HCT116 (cell line): Measurements from ENCODE around the gene SERPING1.
A peak's percentile ranks its signal among the peaks of the same experiment; 100 is the strongest.

Experiments
- EZH2 ChIP-seq: fragments of 200-600 bp; sonication (generic); IDR thresholded peaks from 2 replicates; pipeline ENCODE4 v1.6.1; 2017; ENCODE audit warnings: antibody characterized with exemption, mixed run types
- FOSL1 ChIP-seq: IDR thresholded peaks from 2 replicates; pipeline ENCODE4 v1.6.1; 2012; ENCODE audit warnings: low read depth
- JUND ChIP-seq: IDR thresholded peaks from 2 replicates; pipeline ENCODE4 v1.6.1; 2012
- POLR2A ChIP-seq: IDR thresholded peaks from 2 replicates; pipeline ENCODE4 v1.7.0; 2011; ENCODE audit warnings: borderline replicate concordance; ENCODE audit not compliant: insufficient read depth, insufficient read length; ENCODE audit errors: extremely low read depth
- RAD21 ChIP-seq: IDR thresholded peaks from 2 replicates; pipeline ENCODE4 v1.6.1; 2012; ENCODE audit warnings: low read depth, mild to moderate bottlenecking
- ZNF274 ChIP-seq: fragments of 200-500 bp; sonication (Bioruptor generic); IDR thresholded peaks from 2 replicates; pipeline ENCODE4 v1.6.1; 2014; ENCODE audit warnings: mild to moderate bottlenecking, low read depth, low read length, inconsistent platforms
- TF ChIP-seq, protein P1 (sequence below), 3 experiments: fragments of 200-600 bp in 1 of 3; sonication (generic) in 1 of 3; IDR thresholded peaks in 2 of 3; conservative IDR thresholded peaks in 1 of 3; 2 replicates each; pipeline ENCODE4 v1.5.1; 2012 to 2017; ENCODE audit warnings: low read depth in 2 of 3, low read length in 2 of 3, antibody characterized with exemption in 1 of 3, borderline replicate concordance in 1 of 3, control low read depth in 1 of 3, mild to moderate bottlenecking in 1 of 3, mixed read lengths in 1 of 3, mixed run types in 1 of 3, moderate library complexity in 1 of 3; ENCODE audit not compliant: insufficient read depth in 1 of 3
- TF ChIP-seq, protein P2 (sequence below): IDR thresholded peaks from 2 replicates; pipeline ENCODE4 v1.6.1; 2012

DNA sequence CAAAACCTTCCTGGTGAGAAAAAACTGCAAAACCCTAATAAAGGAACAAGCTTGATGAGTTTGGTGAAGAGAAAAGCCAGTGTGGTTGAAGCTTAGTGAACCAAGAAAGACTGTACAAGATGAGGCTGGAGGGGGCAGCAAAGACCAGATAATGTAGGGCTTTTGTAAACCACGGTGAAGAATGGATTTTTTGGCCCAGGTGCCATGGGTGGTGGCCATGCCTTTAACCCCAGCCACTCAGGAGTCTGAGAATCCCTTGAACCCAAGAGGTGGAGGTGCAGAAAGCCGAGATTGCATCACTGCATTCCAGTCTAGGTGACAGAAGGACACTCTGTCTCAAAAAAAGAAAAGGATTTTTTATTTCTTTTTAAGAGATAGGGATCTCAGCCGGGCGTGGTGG lies 65.4 kb downstream of the SERPING1 start:
- TF ChIP-seq, protein P1, sequence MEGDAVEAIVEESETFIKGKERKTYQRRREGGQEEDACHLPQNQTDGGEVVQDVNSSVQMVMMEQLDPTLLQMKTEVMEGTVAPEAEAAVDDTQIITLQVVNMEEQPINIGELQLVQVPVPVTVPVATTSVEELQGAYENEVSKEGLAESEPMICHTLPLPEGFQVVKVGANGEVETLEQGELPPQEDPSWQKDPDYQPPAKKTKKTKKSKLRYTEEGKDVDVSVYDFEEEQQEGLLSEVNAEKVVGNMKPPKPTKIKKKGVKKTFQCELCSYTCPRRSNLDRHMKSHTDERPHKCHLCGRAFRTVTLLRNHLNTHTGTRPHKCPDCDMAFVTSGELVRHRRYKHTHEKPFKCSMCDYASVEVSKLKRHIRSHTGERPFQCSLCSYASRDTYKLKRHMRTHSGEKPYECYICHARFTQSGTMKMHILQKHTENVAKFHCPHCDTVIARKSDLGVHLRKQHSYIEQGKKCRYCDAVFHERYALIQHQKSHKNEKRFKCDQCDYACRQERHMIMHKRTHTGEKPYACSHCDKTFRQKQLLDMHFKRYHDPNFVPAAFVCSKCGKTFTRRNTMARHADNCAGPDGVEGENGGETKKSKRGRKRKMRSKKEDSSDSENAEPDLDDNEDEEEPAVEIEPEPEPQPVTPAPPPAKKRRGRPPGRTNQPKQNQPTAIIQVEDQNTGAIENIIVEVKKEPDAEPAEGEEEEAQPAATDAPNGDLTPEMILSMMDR (IDR thresholded peaks at IDR 0.05 in 2 of 3, conservative IDR thresholded peaks at IDR 0.05 in 1 of 3; ENCODE audit: borderline replicate concordance in 1 of 3, insufficient read depth in 1 of 3, low read depth in 2 of 3, low read length in 2 of 3), result peak in 2 of 3 experiments; percentile 34 to 45; a peak in 4 of 6 replicates
- TF ChIP-seq, protein P2, sequence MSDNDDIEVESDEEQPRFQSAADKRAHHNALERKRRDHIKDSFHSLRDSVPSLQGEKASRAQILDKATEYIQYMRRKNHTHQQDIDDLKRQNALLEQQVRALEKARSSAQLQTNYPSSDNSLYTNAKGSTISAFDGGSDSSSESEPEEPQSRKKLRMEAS, result no peak
- TF ChIP-seq POLR2A, result no peak
- TF ChIP-seq JUND, result no peak
- no peak for TF ChIP-seq FOSL1
- TF ChIP-seq ZNF274, result no peak
- no peak for TF ChIP-seq EZH2
- TF ChIP-seq RAD21, result peak; percentile 67
